GM21717 (cell line): Measurements from ENCODE around the gene GTF2F2.
"Not testable (repeated sequence)": the region's sequence is repeated elsewhere in the genome, so short reads cannot be mapped to it uniquely, and the experiment has no call there.

Source experiments
- ATAC-seq: cut with Tn5 transposase; IDR thresholded peaks from one replicate; pipeline ENCODE4 v1.9.1; 2021; ENCODE audit warnings: mild to moderate bottlenecking, moderate library complexity; ENCODE audit not compliant: unreplicated experiment

Gene GTF2F2

DNA sequence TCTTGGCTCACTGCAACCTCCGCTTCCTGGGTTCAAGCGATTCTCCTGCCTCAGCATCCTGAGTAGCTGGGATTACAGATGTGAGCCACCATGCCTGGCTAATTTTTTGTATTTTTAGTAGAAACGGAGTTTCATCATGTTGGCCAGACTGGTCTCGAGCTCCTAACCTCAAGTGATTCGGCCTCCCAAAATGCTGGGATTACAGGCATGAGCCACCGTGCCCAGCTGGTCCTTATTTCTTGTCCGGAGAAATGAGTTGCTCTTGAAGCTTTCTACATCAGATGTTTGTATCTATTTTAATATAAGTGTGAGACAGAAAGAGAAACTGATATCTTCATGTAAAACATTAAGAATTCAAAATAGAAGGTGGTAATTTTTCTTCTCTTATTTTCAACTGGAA is 124.4 kb downstream of the GTF2F2 start:
- not testable (repeated sequence) for ATAC-seq

DNA sequence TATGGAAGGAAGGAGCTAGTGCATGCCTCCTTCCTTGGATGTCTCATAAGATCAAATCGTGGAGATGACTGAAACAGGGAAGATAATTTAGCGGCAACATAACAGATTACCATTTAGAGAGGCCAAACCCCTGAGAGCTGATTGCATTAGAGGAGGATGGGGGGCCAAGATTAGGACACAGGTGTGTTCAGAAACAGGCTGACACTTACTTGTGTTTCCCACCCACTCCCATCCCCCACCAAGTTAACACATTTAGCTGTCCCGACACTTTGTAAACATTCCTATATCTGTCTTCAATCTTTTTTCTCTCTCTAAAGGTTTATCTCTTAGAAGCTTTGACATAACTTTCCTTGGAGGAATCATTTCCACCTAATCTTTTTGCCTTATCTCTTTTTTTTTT is 129.4 kb downstream of the GTF2F2 start:
- no peak for ATAC-seq

DNA sequence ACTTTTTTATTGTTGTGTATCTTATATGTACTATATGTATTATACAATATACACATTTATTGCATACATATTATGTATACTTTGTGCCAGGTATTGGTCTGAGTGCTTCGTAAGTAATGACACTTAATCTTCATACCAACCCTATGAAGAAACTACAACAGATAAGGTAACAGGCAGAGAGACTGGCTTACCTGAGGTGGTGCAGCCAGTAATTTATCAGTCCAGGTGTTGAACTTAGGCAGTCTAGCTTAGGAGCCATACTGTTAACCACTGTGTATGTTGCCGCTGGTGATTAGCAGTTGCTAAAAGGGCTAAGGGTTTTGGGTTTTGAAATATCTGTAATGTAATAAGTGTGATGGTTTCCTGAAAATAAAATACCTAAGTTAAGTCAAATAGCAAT is 134.1 kb downstream of the GTF2F2 start:
- ATAC-seq = no peak

- ATAC-seq = no peak
Observed at GRCh38 chr13:45255247-45255987, 135.1 kb downstream of the GTF2F2 start.

GRCh38 chr13:45256254-45256653 is 135.9 kb downstream of the GTF2F2 start:
- ATAC-seq = no peak

- ATAC-seq = no peak
Observed at GRCh38 chr13:45257638-45258333, 137.5 kb downstream of the GTF2F2 start.

- ATAC-seq = no peak
Observed at GRCh38 chr13:45258334-45258675, 138.0 kb downstream of the GTF2F2 start.

DNA sequence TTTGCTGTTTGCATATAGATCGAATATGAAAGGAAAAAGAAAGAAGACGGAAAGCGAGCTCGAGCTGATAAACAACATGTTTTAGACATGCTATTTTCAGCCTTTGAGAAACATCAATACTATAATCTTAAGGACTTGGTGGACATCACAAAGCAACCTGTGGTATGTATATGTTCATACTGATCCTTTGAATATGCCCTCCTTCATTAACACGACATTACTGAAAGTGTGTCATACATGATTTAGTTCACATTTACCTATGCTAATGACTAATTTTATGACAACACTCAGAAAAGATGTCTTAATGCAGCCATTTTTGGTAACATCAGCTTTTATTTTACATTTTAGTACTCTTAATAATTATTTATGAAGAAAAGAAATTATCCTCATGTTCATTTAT is 146.9 kb downstream of the GTF2F2 start:
- no peak for ATAC-seq

DNA sequence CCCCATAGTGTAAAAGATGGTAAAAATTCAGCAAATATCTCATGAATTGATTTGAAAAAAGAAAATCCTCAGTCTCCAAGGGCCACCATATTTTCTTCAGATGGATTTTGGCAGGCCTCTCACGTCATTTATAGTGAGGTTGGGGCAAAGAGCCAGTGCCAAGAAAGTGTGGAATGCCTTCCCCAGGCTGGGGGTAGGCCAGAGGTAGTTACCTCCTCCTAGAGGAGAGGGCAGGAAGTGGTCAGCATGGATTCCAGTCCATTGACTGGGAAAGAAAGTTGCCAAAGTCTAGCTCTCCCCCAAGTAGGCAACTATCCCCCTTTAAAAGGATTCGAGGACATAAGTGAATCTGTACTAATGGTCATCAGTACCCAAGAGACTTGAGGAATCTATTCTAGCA is 148.9 kb downstream of the GTF2F2 start:
- ATAC-seq = no peak

GRCh38 chr13:45276913-45277312 is 156.6 kb downstream of the GTF2F2 start:
- no peak for ATAC-seq

DNA sequence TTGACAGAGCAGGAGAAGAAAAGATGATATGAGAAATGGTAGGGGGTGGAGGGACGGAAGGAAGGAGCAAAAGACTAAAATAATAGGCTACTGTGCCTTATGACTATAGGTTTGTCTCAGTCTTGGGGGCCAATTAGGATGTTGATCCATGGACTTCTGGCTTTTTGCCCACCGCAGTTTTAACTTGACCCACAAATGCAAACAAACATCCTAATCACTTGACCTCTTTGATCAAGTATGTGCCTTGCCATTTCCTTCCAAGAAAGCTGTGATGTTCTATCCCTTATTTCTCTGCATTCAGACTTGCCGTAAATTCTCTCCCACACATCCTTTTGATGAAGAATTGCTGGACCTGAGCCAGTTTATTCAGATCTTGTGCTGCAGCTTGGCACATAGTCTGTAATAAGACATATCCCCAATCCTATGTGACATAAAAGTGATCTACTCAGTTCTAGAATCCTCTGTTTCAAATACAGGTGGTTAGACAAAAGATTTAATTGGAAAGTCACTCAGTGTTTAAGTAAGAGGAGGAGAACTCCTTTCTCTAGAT is 157.9 kb downstream of the GTF2F2 start:
- ATAC-seq = no peak

DNA sequence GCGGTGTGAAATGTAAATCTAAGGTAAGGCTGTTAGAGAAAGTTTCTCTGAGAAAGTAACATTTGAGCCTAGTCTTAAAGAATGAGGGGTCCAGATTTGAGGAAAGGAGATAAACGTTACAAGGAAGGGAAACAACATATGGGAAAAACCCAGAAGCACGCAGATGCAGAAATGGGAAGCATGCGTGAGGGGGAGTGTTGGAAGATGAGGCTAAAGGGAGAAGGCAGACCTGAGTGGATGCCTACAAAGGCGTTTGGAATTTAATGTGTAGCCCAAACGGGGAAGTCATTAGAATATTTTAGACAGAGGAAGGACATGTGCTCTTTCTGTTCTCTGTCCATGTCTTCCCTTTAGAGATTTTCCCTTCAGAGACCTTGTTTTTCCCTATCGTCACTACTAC is 159.7 kb downstream of the GTF2F2 start:
- no peak for ATAC-seq

DNA sequence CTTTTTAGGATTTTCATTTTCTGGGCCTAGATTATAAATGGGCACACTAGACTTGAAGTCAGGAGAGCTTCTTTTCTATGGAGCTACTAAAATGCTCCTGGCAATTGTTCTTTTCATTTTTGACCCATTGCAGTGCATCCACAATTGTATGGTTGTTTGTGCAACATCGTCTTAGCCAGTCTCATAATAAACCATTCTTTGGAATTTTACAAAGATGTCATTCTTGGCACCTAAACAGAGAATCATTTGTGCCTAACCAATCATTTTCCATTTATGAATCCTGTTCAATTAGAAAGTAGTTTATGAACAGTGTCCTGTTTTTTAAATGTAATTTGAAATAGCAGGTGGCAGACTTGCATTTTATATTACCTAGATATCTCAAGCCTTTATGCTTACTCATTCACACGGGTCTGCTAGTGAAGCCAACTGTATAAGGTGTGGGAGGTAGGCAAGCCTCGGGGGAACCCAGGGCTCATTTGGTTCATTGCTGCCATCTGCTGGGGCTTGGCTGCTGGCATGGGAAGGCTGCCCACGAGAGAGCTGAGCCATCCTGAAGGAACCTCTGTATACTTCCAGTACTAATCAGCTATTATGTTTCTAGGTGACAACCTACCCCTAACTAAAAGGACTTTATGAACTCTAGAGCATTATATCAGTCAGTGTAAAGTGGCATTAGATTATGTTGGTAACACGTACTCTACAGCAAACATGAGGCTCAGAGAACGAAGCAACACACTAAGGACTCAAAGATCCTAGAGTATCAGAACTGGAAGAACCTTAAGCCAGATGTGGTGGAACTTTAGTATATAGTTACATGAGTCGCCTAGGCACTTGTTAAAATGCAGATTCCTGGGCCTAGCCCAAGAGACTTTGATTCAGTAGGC is 160.7 kb downstream of the GTF2F2 start:
- peak; percentile 63 for ATAC-seq

DNA sequence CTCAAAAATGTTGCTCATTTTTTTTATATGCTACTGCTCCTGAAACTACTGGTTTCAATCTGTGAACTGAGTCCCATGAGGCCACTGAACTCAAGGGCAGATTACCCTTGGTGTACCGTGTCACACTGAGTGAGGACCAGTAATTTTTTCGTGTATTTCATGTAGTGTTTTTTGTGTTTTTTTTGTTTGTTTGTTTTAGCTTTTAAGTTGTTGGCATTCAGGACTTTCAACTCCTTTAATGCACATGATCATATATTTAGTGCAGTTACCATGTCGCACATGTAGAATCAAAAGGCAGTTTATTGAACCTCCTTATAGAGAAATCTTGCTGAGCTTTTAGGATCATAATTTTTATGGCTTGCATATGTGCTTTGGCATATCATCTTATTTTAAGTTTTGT is 162.7 kb downstream of the GTF2F2 start:
- no peak for ATAC-seq

- no peak for ATAC-seq
Observed at GRCh38 chr13:45289936-45290563, 169.7 kb downstream of the GTF2F2 start.

DNA sequence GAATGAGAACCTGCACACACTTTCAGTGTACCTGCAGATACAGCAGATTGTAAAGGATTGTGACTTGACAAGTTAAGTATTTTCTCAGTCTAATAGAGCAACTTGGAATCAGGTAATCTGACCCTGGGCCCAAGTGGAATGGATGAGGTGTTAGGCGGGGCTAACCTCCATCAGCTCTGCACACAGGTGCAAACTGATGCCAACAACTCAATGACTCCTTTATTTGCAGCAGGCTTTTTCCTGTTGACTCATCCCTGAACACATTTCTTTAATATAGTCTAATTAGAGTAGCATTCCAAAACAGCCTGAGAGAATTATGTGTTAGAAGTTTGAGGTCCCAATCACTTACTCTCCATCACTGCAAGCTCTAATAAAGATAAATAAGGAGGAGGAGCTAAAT is 171.9 kb downstream of the GTF2F2 start:
- no peak for ATAC-seq

DNA sequence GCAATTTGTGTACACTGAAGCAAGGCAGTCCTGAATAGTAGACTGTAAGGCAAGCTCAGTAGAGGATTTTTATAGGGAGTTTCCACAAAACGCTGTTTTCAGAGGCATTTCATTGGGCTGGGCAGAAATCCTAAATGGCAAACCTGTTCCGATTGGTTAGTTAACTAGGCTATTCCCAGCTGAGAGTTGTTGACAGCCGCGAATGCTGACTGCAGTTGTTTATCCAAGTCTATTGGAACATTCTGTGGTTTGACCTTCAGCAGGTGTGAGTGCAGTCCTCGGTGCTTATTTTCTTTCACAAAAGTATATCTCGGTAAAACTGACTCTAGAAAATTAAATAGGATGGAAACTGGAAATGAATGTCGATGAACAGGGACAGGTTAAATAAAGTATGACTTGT is 175.2 kb downstream of the GTF2F2 start:
- ATAC-seq = no peak

GRCh38 chr13:45296259-45296658 is 175.9 kb downstream of the GTF2F2 start:
- no peak for ATAC-seq

DNA sequence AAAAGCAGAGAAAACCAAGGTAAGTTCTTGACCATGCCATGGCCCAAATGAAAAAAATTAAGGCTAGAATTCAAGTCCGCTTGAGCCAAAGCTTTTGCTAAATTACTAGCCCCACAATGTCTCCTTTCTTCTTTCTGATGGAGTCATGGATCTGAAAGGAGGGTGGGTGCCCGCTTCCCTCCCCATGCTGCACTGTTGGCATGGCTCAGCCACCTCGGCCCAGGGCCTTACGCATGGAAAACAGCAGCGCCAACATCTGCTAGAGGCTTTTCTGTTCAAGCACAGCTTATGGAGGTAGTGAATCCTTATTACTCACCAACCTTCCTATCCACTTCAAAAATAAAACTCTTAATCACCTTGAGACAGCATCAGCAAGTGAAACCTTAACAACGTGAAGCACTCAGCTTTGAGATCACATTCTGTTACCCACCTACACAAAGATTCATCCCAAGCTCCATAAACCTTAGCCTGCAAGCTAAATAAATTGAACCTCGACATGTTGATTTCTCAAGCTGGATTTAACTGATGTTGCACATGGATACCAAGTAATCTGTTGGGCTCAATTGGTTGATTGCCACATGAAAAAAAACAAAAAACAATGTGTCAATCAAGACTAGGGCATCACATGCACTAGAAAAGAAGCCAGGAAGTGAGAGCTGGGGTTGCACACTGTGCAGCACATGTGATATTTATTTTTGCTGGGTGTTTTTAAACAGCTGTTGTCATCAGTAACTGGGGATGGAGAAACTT is 177.3 kb downstream of the GTF2F2 start:
- ATAC-seq = no peak

- no peak for ATAC-seq
Observed at GRCh38 chr13:45298206-45298505, 177.8 kb downstream of the GTF2F2 start.
